ENCODE measurements around the gene TIAM1. TPM values are rescaled to one million over a fixed set of nuclear protein-coding genes. Genes with fewer than 3 reads are reported as not detected.
A peak's percentile ranks its signal among the peaks of the same experiment; 100 is the strongest.
"Not testable (repeated sequence)": the region's sequence is repeated elsewhere in the genome, so short reads cannot be mapped to it uniquely, and the experiment has no call there.

TIAM1 gene
- total RNA-seq, 1 donor from 2014 or later = 23.3 TPM

DNA sequence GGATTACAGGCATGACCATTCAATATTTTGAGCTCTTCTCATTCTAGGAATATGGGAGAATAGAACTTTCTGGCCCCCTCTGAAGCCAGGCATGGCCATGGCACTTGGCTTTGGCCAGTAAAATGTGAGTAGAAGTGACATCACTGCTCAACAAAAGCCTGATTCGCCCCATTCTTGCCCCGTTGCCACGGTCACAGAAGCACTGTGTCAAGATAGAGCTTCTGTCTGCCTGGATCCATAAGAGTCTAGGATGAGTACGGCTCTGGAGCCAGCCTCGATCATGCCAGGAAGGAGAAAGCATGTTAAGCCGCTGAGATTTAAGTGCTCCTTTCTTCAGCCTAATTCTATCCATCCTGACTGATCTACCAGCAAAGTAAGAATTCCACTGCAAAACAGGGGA, 113.1 kb downstream of the TIAM1 start:
- Mint-ChIP-seq H3K27ac (ENCODE audit: unreplicated experiment) (no peak overlapping the region), H3K36me3 (ENCODE audit: unreplicated experiment) (no peaks in the 10 kb centered on the region), H3K27me3 (ENCODE audit: unreplicated experiment) (peaks cover 5% of the 10 kb centered on the region), H3K4me3 (ENCODE audit: unreplicated experiment) (no peak overlapping the region), H3K9me3 (ENCODE audit: unreplicated experiment) (peaks cover 3% of the 10 kb centered on the region), H3K4me1 (ENCODE audit: low read depth, unreplicated experiment) (peaks cover 14% of the 10 kb centered on the region)
- TF ChIP-seq, protein P1, sequence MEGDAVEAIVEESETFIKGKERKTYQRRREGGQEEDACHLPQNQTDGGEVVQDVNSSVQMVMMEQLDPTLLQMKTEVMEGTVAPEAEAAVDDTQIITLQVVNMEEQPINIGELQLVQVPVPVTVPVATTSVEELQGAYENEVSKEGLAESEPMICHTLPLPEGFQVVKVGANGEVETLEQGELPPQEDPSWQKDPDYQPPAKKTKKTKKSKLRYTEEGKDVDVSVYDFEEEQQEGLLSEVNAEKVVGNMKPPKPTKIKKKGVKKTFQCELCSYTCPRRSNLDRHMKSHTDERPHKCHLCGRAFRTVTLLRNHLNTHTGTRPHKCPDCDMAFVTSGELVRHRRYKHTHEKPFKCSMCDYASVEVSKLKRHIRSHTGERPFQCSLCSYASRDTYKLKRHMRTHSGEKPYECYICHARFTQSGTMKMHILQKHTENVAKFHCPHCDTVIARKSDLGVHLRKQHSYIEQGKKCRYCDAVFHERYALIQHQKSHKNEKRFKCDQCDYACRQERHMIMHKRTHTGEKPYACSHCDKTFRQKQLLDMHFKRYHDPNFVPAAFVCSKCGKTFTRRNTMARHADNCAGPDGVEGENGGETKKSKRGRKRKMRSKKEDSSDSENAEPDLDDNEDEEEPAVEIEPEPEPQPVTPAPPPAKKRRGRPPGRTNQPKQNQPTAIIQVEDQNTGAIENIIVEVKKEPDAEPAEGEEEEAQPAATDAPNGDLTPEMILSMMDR (IDR thresholded peaks at IDR 0.05; ENCODE audit: partially characterized antibody, unreplicated experiment) = no peak
- DNase-seq = no peak

DNA sequence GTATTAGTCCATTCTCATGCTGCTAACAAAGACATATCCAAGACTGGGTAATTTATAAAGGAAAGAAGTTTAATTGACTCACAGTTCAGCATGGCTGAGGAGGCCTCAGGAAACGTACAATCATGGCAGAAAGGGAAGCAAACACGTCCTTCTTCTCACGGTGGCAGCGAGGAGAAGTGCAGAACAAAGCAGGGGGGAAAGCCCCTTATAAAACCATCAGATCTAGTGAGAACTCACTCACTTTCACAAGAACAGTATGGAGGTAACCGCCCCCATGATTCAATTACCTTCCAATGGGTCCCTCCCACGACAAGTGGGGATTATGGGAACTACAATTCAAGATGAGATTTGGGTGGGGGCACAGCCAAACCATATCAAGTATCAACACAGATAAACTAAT, 115.3 kb downstream of the TIAM1 start:
- not testable (repeated sequence) for H3K4me3 Mint-ChIP-seq (ENCODE audit: unreplicated experiment); H3K27me3 Mint-ChIP-seq (ENCODE audit: unreplicated experiment); H3K9me3 Mint-ChIP-seq (ENCODE audit: unreplicated experiment); H3K36me3 Mint-ChIP-seq (ENCODE audit: unreplicated experiment); H3K27ac Mint-ChIP-seq (ENCODE audit: unreplicated experiment); DNase-seq; H3K4me1 Mint-ChIP-seq (ENCODE audit: low read depth, unreplicated experiment)

DNA sequence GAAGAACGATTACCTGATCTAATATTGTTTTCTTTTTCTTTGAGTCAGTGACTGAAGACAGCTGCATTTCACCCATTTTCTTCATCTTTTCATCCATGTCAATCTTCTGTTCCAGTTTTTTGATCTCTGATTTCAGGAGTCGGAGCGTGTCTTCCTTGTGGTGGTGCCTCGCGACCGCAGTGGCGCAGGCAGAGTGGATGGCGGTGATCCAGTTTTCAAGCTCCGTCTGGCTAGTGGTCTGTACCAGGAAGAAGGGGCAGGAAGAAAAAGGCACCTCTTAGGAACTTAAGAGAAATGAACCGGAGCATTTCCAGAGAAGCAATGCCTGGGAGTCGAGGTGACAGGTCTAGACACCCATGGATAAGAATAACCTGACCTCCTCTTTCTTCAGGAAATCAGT, 118.3 kb downstream of the TIAM1 start:
- Mint-ChIP-seq H3K27ac (ENCODE audit: unreplicated experiment) (no peak overlapping the region), H3K36me3 (ENCODE audit: unreplicated experiment) (no peaks in the 10 kb centered on the region), H3K9me3 (ENCODE audit: unreplicated experiment) (no peaks in the 10 kb centered on the region), H3K27me3 (ENCODE audit: unreplicated experiment) (no peaks in the 10 kb centered on the region), H3K4me1 (ENCODE audit: low read depth, unreplicated experiment) (peaks cover 5% of the 10 kb centered on the region), H3K4me3 (ENCODE audit: unreplicated experiment) (no peak overlapping the region)
- TF ChIP-seq, protein P1 (IDR thresholded peaks at IDR 0.05; ENCODE audit: partially characterized antibody, unreplicated experiment) = no peak
- no peak for DNase-seq

DNA sequence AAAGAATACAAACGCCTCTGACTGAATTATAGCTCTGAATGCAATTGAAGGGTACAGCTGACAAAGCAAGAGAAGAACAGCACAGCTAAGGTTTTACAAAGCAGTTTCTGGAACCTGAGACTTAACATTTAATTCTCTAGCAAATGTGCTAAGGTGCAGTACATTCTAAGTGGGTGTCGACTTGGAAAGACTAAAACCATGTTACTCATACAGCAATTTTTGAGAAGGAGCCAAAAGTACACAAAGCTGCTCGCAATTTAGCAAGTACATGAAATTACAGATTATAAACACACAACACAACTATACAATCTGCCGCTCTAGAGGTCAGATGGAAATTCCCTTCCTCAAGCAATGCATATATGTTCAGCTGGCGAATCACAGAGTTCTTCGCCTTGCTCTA, 121.9 kb downstream of the TIAM1 start:
- no peak for DNase-seq
- peaks cover 11% of the 10 kb centered on the region for H3K4me1 Mint-ChIP-seq (ENCODE audit: low read depth, unreplicated experiment)
- no peak overlapping the region for H3K27ac Mint-ChIP-seq (ENCODE audit: unreplicated experiment)
- H3K27me3 Mint-ChIP-seq (ENCODE audit: unreplicated experiment) = no peaks in the 10 kb centered on the region
- no peaks in the 10 kb centered on the region for H3K36me3 Mint-ChIP-seq (ENCODE audit: unreplicated experiment)
- TF ChIP-seq, protein P1 (IDR thresholded peaks at IDR 0.05; ENCODE audit: partially characterized antibody, unreplicated experiment) = no peak
- no peaks in the 10 kb centered on the region for H3K9me3 Mint-ChIP-seq (ENCODE audit: unreplicated experiment)
- H3K4me3 Mint-ChIP-seq (ENCODE audit: unreplicated experiment) = no peak overlapping the region

DNA sequence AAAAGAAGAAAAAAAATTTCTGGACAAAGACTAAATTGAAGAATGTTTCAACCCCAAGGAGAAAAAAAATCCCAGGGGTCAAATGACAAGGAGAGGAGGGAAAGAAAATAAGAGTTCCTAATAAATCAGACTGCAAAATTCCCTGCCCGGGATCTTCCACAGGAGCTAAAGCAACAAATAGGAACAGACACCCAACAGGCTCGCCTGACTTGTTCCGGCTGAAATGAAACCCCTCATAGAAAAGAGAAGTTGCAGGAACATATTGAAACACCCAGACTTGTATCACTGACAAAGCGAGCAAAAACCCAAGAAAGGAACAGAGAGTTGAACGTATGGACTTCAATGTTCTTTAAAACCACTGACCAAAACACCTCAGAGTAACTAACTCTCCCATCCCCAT, 123.0 kb downstream of the TIAM1 start:
- Mint-ChIP-seq H3K4me1 (ENCODE audit: low read depth, unreplicated experiment) (peaks cover 11% of the 10 kb centered on the region), H3K27ac (ENCODE audit: unreplicated experiment) (peak overlapping the region; percentile 15), H3K9me3 (ENCODE audit: unreplicated experiment) (no peaks in the 10 kb centered on the region), H3K36me3 (ENCODE audit: unreplicated experiment) (no peaks in the 10 kb centered on the region), H3K27me3 (ENCODE audit: unreplicated experiment) (no peaks in the 10 kb centered on the region), H3K4me3 (ENCODE audit: unreplicated experiment) (no peak overlapping the region)
- DNase-seq = no peak
- TF ChIP-seq, protein P1 (IDR thresholded peaks at IDR 0.05; ENCODE audit: partially characterized antibody, unreplicated experiment) = no peak

DNA sequence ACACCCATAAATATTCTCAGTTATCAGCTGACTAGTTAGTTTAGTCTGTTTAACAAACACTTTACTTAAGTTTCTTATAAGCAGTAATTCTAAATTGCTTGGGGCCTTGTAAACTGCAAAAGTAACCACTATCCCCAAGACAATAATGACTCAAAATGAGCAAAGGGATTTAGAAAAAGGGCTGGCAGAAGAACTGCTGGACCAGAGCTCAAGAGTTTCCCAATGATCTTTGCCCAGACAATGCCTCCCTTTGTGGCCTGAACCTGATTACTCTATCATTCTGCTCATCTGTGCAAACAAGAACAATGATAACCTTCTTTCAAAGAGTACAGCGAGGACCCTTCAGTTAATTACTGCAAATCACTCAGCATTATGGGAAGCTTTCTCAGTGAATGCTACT, 123.5 kb downstream of the TIAM1 start:
- TF ChIP-seq, protein P1 (IDR thresholded peaks at IDR 0.05; ENCODE audit: partially characterized antibody, unreplicated experiment) = no peak
- peak overlapping the region; percentile 15 for H3K27ac Mint-ChIP-seq (ENCODE audit: unreplicated experiment)
- H3K9me3 Mint-ChIP-seq (ENCODE audit: unreplicated experiment) = no peaks in the 10 kb centered on the region
- no peaks in the 10 kb centered on the region for H3K27me3 Mint-ChIP-seq (ENCODE audit: unreplicated experiment)
- H3K36me3 Mint-ChIP-seq (ENCODE audit: unreplicated experiment) = no peaks in the 10 kb centered on the region
- no peak for DNase-seq
- no peak overlapping the region for H3K4me3 Mint-ChIP-seq (ENCODE audit: unreplicated experiment)
- peaks cover 11% of the 10 kb centered on the region for H3K4me1 Mint-ChIP-seq (ENCODE audit: low read depth, unreplicated experiment)
